Activated CD4-positive, alpha-beta T cell treated with anti-CD3 and anti-CD28 coated beads, Interleukin-2, amount 10 ng/mL, durations not matched to agents 7 days and 5 days (primary cell): ENCODE data around the gene EEFSEC. TPM values are rescaled to one million over a fixed set of nuclear protein-coding genes. Genes with fewer than 3 reads are reported as not detected.

Source experiments
- CTCF ChIA-PET: fragments of 350-600 bp; sonication (Branson Sonifier 250); formaldehyde crosslinking; loops from one replicate; lab custom pipeline; 2021; ENCODE audit warnings: antibody characterized with exemption; lab: Charles Lee
- POLR2A ChIA-PET: fragments of 350-600 bp; sonication (Branson Sonifier 250); formaldehyde crosslinking; loops from one replicate; lab custom pipeline; 2021; ENCODE audit warnings: antibody characterized with exemption; lab: Charles Lee
- DNase-seq: peaks from one replicate; pipeline ENCODE4 v3.0.0-alpha.2; 2020
- H3K27ac Mint-ChIP-seq: one replicate; pipeline ENCODE4 v1.8.0; 2021; ENCODE audit warnings: mild to moderate bottlenecking, moderate library complexity, mixed read lengths
- H3K27me3 Mint-ChIP-seq: one replicate; pipeline ENCODE4 v1.8.0; 2021; ENCODE audit warnings: mixed read lengths
- H3K36me3 Mint-ChIP-seq: one replicate; pipeline ENCODE4 v1.8.0; 2021; ENCODE audit warnings: low read depth, mixed read lengths
- H3K4me1 Mint-ChIP-seq: one replicate; pipeline ENCODE4 v1.8.0; 2021; ENCODE audit warnings: mixed read lengths
- H3K4me3 Mint-ChIP-seq: one replicate; pipeline ENCODE4 v1.8.0; 2021; ENCODE audit warnings: mild to moderate bottlenecking, moderate library complexity, mixed read lengths
- H3K9me3 Mint-ChIP-seq: one replicate; pipeline ENCODE4 v1.8.0; 2021; ENCODE audit warnings: mixed read lengths
- total RNA-seq, 2 experiments: library from RNA; stranded (reverse); gene quantifications; one replicate each; pipeline ENCODE4 v1.2.3, GENCODE V29; 2021

EEFSEC gene
- total RNA-seq, 2 experiments from 2014 or later = 16.6 to 17.1 TPM

- POLR2A ChIA-PET = no interaction called here
- DNase-seq = no peak
- H3K36me3 Mint-ChIP-seq = no peaks in the 10 kb centered on the region
- H3K27me3 Mint-ChIP-seq = no peaks in the 10 kb centered on the region
- CTCF ChIA-PET = interaction anchor here (0.9 to 1.3 kb wide), 3 partner anchors 10 to 127 kb away, joined by 3 read pairs; no protein-coding TSS in a partner anchor
- H3K4me3 Mint-ChIP-seq = no peak overlapping the region
- no peaks in the 10 kb centered on the region for H3K9me3 Mint-ChIP-seq
- peaks cover 5% of the 10 kb centered on the region for H3K4me1 Mint-ChIP-seq
- H3K27ac Mint-ChIP-seq = no peak overlapping the region
These were observed 41.6 kb downstream of the EEFSEC start for GRCh38 chr3:128194843-128195242.

GRCh38 chr3:128195369-128195768, 42.1 kb downstream of the EEFSEC start:
- no peaks in the 10 kb centered on the region for H3K9me3 Mint-ChIP-seq
- ChIA-PET POLR2A (no interaction called here), CTCF (no interaction called here)
- H3K27me3 Mint-ChIP-seq = no peaks in the 10 kb centered on the region
- DNase-seq = no peak
- peaks cover under 1% of the 10 kb centered on the region for H3K36me3 Mint-ChIP-seq
- no peak overlapping the region for H3K27ac Mint-ChIP-seq
- no peak overlapping the region for H3K4me3 Mint-ChIP-seq
- H3K4me1 Mint-ChIP-seq = peaks cover 5% of the 10 kb centered on the region

- DNase-seq = no peak
- Mint-ChIP-seq H3K27ac (no peak overlapping the region), H3K9me3 (no peaks in the 10 kb centered on the region), H3K4me3 (no peak overlapping the region), H3K4me1 (peaks cover 5% of the 10 kb centered on the region), H3K27me3 (no peaks in the 10 kb centered on the region), H3K36me3 (peaks cover 4% of the 10 kb centered on the region)
- POLR2A ChIA-PET = no interaction called here
- CTCF ChIA-PET = no interaction called here
These were observed 42.5 kb downstream of the EEFSEC start for GRCh38 chr3:128195802-128196201.

- H3K4me1 Mint-ChIP-seq = peaks cover 5% of the 10 kb centered on the region
- no peak overlapping the region for H3K27ac Mint-ChIP-seq
- ChIA-PET POLR2A (no interaction called here), CTCF (interaction anchor here (1.0 to 1.1 kb wide), 2 partner anchors 12 to 17 kb away, joined by 3 read pairs; no protein-coding TSS in a partner anchor)
- peaks cover 4% of the 10 kb centered on the region for H3K36me3 Mint-ChIP-seq
- no peak overlapping the region for H3K4me3 Mint-ChIP-seq
- H3K9me3 Mint-ChIP-seq = no peaks in the 10 kb centered on the region
- DNase-seq = no peak
- H3K27me3 Mint-ChIP-seq = no peaks in the 10 kb centered on the region
These were observed 43.4 kb downstream of the EEFSEC start for GRCh38 chr3:128196647-128197046.

GRCh38 chr3:128197855-128198254, 44.6 kb downstream of the EEFSEC start:
- no peak overlapping the region for H3K4me3 Mint-ChIP-seq
- H3K27ac Mint-ChIP-seq = no peak overlapping the region
- POLR2A ChIA-PET = no interaction called here
- no peaks in the 10 kb centered on the region for H3K27me3 Mint-ChIP-seq
- no peak for DNase-seq
- CTCF ChIA-PET = interaction anchor here (1.2 to 1.8 kb wide), 2 partner anchors 10 to 21 kb away, joined by 3 to 4 read pairs; no protein-coding TSS in a partner anchor
- H3K9me3 Mint-ChIP-seq = no peaks in the 10 kb centered on the region
- H3K36me3 Mint-ChIP-seq = peaks cover 4% of the 10 kb centered on the region
- H3K4me1 Mint-ChIP-seq = peaks cover 5% of the 10 kb centered on the region

GRCh38 chr3:128198313-128198712, 45.0 kb downstream of the EEFSEC start:
- DNase-seq = no peak
- no peaks in the 10 kb centered on the region for H3K27me3 Mint-ChIP-seq
- H3K4me3 Mint-ChIP-seq = no peak overlapping the region
- H3K9me3 Mint-ChIP-seq = no peaks in the 10 kb centered on the region
- CTCF ChIA-PET = interaction anchor here (1.2 to 1.8 kb wide), 2 partner anchors 10 to 22 kb away, joined by 3 to 4 read pairs; no protein-coding TSS in a partner anchor
- POLR2A ChIA-PET = no interaction called here
- H3K36me3 Mint-ChIP-seq = peaks cover 4% of the 10 kb centered on the region
- H3K4me1 Mint-ChIP-seq = peaks cover 5% of the 10 kb centered on the region
- H3K27ac Mint-ChIP-seq = peak overlapping the region; percentile 7

- H3K27me3 Mint-ChIP-seq = no peaks in the 10 kb centered on the region
- POLR2A ChIA-PET = no interaction called here
- no peaks in the 10 kb centered on the region for H3K9me3 Mint-ChIP-seq
- no peak overlapping the region for H3K4me3 Mint-ChIP-seq
- H3K36me3 Mint-ChIP-seq = peaks cover 4% of the 10 kb centered on the region
- no peak overlapping the region for H3K27ac Mint-ChIP-seq
- DNase-seq = no peak
- peaks cover 5% of the 10 kb centered on the region for H3K4me1 Mint-ChIP-seq
- CTCF ChIA-PET = interaction anchor here (1.8 kb wide), 1 partner anchor 23 kb away, joined by 4 read pairs; no protein-coding TSS in a partner anchor
These were observed 45.8 kb downstream of the EEFSEC start for GRCh38 chr3:128199110-128199509.

GRCh38 chr3:128201158-128201755, 48.0 kb downstream of the EEFSEC start:
- Mint-ChIP-seq H3K27me3 (no peaks in the 10 kb centered on the region), H3K27ac (no peak overlapping the region), H3K9me3 (no peaks in the 10 kb centered on the region), H3K36me3 (peaks cover 4% of the 10 kb centered on the region), H3K4me3 (no peak overlapping the region), H3K4me1 (peaks cover 5% of the 10 kb centered on the region)
- DNase-seq = no peak
- ChIA-PET POLR2A (no interaction called here), CTCF (no interaction called here)

GRCh38 chr3:128203169-128203568, 49.9 kb downstream of the EEFSEC start:
- no peak overlapping the region for H3K4me3 Mint-ChIP-seq
- H3K4me1 Mint-ChIP-seq = peaks cover 4% of the 10 kb centered on the region
- no peak overlapping the region for H3K27ac Mint-ChIP-seq
- POLR2A ChIA-PET = interaction anchor here (0.6 kb wide), 1 partner anchor 87 kb away, joined by 4 read pairs; no protein-coding TSS in a partner anchor
- no peaks in the 10 kb centered on the region for H3K27me3 Mint-ChIP-seq
- CTCF ChIA-PET = no interaction called here
- peaks cover 4% of the 10 kb centered on the region for H3K36me3 Mint-ChIP-seq
- no peaks in the 10 kb centered on the region for H3K9me3 Mint-ChIP-seq
- no peak for DNase-seq

GRCh38 chr3:128205558-128206145, 52.4 kb downstream of the EEFSEC start:
- Mint-ChIP-seq H3K36me3 (peaks cover under 1% of the 10 kb centered on the region), H3K4me1 (no peaks in the 10 kb centered on the region), H3K27ac (no peak overlapping the region), H3K4me3 (no peak overlapping the region), H3K9me3 (no peaks in the 10 kb centered on the region), H3K27me3 (no peaks in the 10 kb centered on the region)
- CTCF ChIA-PET = no interaction called here
- POLR2A ChIA-PET = no interaction called here
- no peak for DNase-seq

GRCh38 chr3:128207951-128208350, 54.7 kb downstream of the EEFSEC start:
- ChIA-PET POLR2A (no interaction called here), CTCF (interaction anchor here (0.5 to 0.7 kb wide), 2 partner anchors 10 to 147 kb away, joined by 3 read pairs; no protein-coding TSS in a partner anchor)
- no peak overlapping the region for H3K27ac Mint-ChIP-seq
- no peaks in the 10 kb centered on the region for H3K36me3 Mint-ChIP-seq
- H3K4me3 Mint-ChIP-seq = no peak overlapping the region
- DNase-seq = no peak
- H3K9me3 Mint-ChIP-seq = no peaks in the 10 kb centered on the region
- no peaks in the 10 kb centered on the region for H3K27me3 Mint-ChIP-seq
- no peaks in the 10 kb centered on the region for H3K4me1 Mint-ChIP-seq

- H3K27me3 Mint-ChIP-seq = no peaks in the 10 kb centered on the region
- POLR2A ChIA-PET = no interaction called here
- H3K9me3 Mint-ChIP-seq = no peaks in the 10 kb centered on the region
- DNase-seq = no peak
- CTCF ChIA-PET = interaction anchor here (0.6 kb wide), 1 partner anchor 9 kb away, joined by 3 read pairs; no protein-coding TSS in a partner anchor
- H3K36me3 Mint-ChIP-seq = no peaks in the 10 kb centered on the region
- no peaks in the 10 kb centered on the region for H3K4me1 Mint-ChIP-seq
- H3K27ac Mint-ChIP-seq = no peak overlapping the region
- H3K4me3 Mint-ChIP-seq = no peak overlapping the region
These were observed 57.4 kb downstream of the EEFSEC start for GRCh38 chr3:128210711-128211110.

- Mint-ChIP-seq H3K36me3 (no peaks in the 10 kb centered on the region), H3K4me1 (peaks cover 5% of the 10 kb centered on the region), H3K4me3 (no peak overlapping the region), H3K27me3 (no peaks in the 10 kb centered on the region), H3K27ac (no peak overlapping the region), H3K9me3 (no peaks in the 10 kb centered on the region)
- CTCF ChIA-PET = interaction anchor here (1.4 kb wide), 1 partner anchor 10 kb away, joined by 3 read pairs; no protein-coding TSS in a partner anchor
- POLR2A ChIA-PET = no interaction called here
- no peak for DNase-seq
These were observed 60.8 kb downstream of the EEFSEC start for GRCh38 chr3:128214056-128214455.
